ENCODE results near the gene FBXW7. TPM values are rescaled to one million over a fixed set of nuclear protein-coding genes. Genes with fewer than 3 reads are reported as not detected.

Gene FBXW7
- total RNA-seq, 1 experiment from 2014 or later: 38.9 TPM

- DNase-seq (ENCODE audit: low read depth): no peak
- in situ Hi-C loops (cut with HindIII; ENCODE audit: low pct_unique_long_range_greater_than_20kb, low sequenced_read_pairs): no loop called here
Observed at GRCh38 chr4:152294765-152295164, 241.1 kb downstream of the FBXW7 start.

DNA sequence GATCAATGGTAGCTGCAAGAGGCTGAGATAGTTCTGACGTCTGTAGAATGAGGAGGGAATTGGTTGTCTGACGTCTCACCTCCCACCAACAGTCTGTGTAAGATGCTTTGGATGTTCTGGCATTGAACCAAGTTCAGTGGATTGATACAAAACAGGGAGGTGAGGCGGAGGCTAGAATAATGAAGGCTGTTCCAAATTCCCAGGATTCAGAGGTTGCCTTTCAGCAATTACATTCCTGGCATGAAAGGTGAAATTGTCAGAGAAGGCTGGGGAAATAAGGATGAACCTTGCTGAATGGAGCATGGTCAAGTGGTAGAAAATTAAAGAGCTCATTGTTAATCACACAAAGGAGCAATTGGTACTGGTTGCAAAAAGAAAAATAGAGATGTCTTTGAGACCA is 241.6 kb downstream of the FBXW7 start:
- no peak for DNase-seq (ENCODE audit: low read depth)
- in situ Hi-C loops (cut with HindIII; ENCODE audit: low pct_unique_long_range_greater_than_20kb, low sequenced_read_pairs): no loop called here

- in situ Hi-C loops (cut with HindIII; ENCODE audit: low pct_unique_long_range_greater_than_20kb, low sequenced_read_pairs): no loop called here
- DNase-seq (ENCODE audit: low read depth): no peak
Observed at GRCh38 chr4:152293527-152293926, 242.4 kb downstream of the FBXW7 start.

DNA sequence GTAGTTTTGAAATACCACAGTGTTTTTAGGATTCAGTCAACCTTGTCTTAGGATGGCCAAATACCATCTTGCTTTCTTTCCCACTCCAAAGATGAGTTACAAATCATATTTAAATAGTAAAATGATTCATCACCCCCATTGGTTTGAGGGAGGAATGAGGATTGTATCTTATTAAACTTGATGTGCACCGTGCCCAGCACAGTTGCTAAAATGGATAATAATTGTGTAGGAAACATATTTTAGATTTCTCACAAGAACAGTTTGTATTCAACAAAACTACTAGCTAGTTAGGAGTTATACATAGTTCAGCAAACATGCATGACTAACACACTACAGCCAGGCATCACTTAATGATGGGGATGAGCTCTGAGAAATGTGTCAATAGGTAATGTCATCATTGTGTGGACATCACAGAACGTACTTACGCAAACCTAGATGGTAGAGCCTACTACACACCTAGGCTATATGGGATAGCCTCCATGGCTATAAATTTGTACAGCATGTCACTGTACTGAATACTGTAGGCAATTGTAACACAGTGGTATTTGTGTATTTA is 245.4 kb downstream of the FBXW7 start:
- in situ Hi-C loops (cut with HindIII; ENCODE audit: low pct_unique_long_range_greater_than_20kb, low sequenced_read_pairs): no loop called here
- DNase-seq (ENCODE audit: low read depth): no peak

DNA sequence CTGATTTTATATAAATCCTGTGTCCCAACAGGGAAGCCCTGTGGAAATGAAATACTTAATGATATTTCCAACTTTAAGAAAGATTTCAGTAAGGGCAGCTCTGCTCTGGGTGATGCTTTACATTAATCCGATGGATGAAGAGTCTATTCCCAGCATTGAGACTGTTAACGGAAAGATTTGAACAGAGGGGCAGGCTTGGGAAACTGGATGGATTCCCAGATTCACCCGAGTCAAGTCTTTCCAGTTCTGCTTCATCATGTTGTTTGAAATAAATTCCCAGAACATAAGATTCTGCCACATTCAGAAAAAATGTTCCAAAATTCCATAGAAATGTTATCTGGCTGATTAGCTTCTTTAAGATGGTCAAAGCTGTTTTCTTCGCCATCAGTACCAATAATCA is 246.0 kb downstream of the FBXW7 start:
- no peak for DNase-seq (ENCODE audit: low read depth)
- in situ Hi-C loops (cut with HindIII; ENCODE audit: low pct_unique_long_range_greater_than_20kb, low sequenced_read_pairs): no loop called here

DNA sequence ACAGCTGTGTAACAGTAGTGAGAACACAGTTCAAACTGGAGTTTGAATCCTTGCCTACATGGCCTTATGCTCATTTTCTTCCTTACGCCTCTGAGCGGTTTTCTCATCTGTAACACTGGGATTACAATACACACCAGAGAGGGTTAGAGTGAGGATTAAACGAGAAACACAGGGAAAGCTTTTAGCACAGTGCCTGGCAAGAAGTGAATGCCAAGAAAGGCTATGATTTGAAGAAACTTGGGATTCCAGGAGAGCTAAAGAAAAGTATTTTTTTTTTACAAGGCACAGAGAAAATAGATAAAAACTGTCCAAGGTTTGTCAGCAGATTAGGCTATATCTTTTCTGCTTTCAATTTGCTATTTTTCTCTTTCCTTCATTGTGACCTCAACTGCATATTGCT is 246.4 kb downstream of the FBXW7 start:
- DNase-seq (ENCODE audit: low read depth): no peak
- in situ Hi-C loops (cut with HindIII; ENCODE audit: low pct_unique_long_range_greater_than_20kb, low sequenced_read_pairs): no loop called here

- in situ Hi-C loops (cut with HindIII; ENCODE audit: low pct_unique_long_range_greater_than_20kb, low sequenced_read_pairs): no loop called here
- DNase-seq (ENCODE audit: low read depth): no peak
Observed at GRCh38 chr4:152283801-152284470, 252.0 kb downstream of the FBXW7 start.

DNA sequence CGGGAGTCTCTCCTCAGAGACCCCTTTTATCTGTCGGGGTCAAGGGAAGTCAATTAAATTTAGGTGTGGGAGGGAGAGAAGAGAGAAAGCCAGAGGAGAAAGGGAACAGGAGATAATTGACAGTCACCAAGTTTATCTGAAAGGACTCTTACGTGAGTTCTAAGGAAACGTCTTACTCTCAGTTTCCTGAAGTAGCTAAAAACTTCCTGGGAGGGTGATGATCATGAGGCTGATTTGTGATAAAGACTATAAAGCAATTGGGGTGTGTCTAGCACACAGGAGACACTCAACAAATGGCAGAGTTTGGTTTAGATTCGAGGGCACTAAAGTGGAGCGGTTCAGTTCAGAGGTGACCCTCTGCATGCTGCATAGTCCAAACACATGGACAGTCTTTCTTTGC is 254.1 kb downstream of the FBXW7 start:
- DNase-seq (ENCODE audit: low read depth): no peak
- in situ Hi-C loops (cut with HindIII; ENCODE audit: low pct_unique_long_range_greater_than_20kb, low sequenced_read_pairs): no loop called here

DNA sequence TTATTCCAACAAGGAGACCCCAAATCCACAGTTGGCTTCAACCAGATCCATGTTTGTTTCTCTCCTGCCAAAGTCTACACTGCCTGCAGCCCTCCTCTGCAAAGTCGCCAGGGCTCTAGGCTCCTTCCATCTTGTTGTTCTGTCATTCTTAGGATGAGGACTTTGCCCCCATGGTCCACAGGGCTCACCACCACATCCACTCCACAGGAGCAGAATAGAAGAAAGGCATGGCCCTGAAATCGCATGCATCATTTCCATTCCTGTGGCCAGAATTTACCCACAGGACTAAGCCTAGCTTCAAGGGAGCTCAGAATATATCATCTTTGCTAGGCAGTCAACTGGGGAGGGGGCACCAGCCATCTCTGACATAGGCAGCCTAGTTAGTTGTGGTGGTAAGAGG is 254.7 kb downstream of the FBXW7 start:
- in situ Hi-C loops (cut with HindIII; ENCODE audit: low pct_unique_long_range_greater_than_20kb, low sequenced_read_pairs): no loop called here
- DNase-seq (ENCODE audit: low read depth): no peak

DNA sequence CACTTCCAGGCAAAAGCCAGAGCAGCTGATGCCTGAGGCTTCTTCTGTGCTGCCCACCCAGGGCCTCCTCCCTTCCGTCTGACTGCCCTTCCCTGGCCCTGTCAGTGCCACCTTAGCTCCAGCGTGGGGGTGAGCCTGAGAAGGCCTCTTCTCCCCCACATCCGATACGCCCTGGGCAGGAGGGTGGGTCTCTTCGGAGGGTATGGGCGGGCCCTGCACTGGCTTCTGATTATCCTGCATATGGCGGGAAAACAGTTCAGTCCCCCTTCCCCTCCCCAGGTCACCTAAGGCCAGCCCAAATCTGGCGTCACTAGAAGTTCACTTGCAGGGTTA is 256.7 kb downstream of the FBXW7 start:
- in situ Hi-C loops (cut with HindIII; ENCODE audit: low pct_unique_long_range_greater_than_20kb, low sequenced_read_pairs): no loop called here
- DNase-seq (ENCODE audit: low read depth): no peak

DNA sequence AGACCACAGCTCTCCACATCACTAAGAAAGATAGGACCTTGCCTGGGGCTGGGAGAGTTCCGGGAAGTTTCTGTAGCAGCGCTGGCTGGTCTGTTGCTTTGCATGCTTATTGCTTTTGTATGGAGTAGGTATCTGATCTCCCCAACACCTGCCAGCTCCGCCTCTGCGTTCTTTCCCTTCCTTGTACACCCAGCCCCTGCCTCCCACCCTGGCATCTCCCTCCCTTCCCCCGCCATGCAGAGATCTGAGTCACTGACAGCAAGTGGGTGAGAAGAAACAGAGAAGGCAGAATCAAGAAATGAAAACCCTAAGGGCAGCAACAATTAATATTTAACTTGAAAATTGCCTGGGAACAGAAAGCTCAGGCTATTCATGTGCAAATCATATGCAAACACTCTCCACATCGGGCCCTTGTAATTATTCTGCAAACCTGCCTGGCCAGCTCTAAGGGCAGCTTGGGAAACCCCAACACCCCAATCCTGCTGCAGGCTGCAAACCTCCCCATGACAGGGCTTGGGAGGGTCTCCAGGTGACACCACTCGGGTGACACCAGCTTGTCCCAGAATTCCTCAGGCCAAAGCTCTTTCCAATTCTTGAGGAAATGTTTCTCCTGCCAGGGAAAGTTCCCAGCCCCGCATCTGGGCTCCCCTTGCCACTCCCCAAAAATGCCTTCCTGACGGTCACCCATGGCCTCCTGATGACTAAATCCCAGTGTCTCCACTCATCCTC is 257.2 kb downstream of the FBXW7 start:
- in situ Hi-C loops (cut with HindIII; ENCODE audit: low pct_unique_long_range_greater_than_20kb, low sequenced_read_pairs): no loop called here

DNA sequence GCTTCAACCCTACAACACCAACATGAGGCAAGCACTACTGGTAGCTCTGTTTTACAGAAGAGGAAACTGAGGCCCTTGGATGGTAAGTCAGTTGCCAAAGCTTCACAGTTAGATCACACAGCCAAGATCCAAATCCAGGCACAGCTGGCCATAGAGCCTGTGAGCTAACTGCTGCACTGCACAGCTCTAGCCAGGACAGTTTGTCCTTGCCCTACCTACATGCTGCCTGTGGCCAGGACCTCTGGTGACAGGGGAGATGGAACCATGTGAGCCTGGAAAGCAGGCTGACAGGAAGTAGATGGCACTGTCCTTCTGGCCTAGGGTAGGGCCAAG is 257.8 kb downstream of the FBXW7 start:
- in situ Hi-C loops (cut with HindIII; ENCODE audit: low pct_unique_long_range_greater_than_20kb, low sequenced_read_pairs): no loop called here
- DNase-seq (ENCODE audit: low read depth): no peak

More for the DNA sequence above, 257.2 kb downstream of the FBXW7 start:
- DNase-seq (ENCODE audit: low read depth): peak; percentile 85

DNA sequence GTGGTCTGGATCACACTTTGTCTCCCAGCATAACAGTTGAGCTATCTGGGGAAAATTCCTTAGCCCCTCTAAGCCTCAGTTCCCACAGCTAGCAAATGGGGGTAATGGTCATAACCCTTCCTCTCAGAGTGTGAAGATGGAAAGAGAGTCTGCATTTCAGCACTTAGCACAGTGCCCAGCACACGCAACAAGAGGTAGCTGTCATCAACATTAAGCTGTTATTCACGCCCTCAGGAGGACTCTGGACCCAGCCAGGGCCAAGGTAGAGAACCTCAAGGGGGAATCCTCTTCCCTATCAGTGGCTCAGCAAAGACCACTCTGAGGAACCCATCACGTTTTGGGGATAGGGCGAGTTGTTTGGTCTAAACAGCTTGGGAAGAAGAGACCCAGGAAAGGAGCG is 258.6 kb downstream of the FBXW7 start:
- in situ Hi-C loops (cut with HindIII; ENCODE audit: low pct_unique_long_range_greater_than_20kb, low sequenced_read_pairs): no loop called here
- DNase-seq (ENCODE audit: low read depth): no peak

DNA sequence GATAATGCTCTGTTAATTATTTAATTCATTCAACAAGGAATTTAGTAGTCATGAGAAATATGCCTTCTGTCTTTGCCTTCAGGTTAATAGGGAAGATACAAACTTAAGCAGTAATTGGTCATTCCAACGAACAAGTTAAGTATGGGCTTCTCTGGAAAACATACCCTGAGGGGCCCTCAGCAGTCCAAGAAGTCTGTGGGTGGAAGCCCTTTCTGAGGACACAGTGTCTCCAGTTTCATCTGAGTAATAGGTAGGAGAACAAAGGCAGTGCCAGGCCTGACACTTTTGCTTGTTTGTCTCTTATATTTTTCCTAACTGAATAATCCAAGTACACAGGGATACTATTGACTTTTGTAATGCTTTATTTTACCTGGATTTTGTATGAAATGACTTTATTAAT is 262.5 kb downstream of the FBXW7 start:
- in situ Hi-C loops (cut with HindIII; ENCODE audit: low pct_unique_long_range_greater_than_20kb, low sequenced_read_pairs): no loop called here
- DNase-seq (ENCODE audit: low read depth): no peak

Other genes with a start within 250 kb of the FBXW7 start
- gene TMEM154, start 143.9 kb upstream of the FBXW7 start, total RNA-seq (2014; rRNA removed; shearing (Covaris generic); ENCODE audit: low replicate concordance): not detected in 2 replicates
- 0.17 TPM in 1 of 2 replicates, not detected in the other for gene TIGD4, start 243.6 kb upstream of the FBXW7 start, total RNA-seq (2014; rRNA removed; shearing (Covaris generic); ENCODE audit: low replicate concordance)
- 35.8 and 39.1 TPM in 2 replicates for gene ARFIP1, start 243.9 kb upstream of the FBXW7 start, total RNA-seq (2014; rRNA removed; shearing (Covaris generic); ENCODE audit: low replicate concordance)